Erythroblast (primary cell): ENCODE results near the gene UBE2O.

ENCODE experiments used
- DNase-seq, 2 experiments: peaks; one replicate each; lab custom pipeline; 2025; lab: John Stamatoyannopoulos, UW
- GATA1 ChIP-seq: IDR thresholded peaks from 2 replicates; pipeline ENCODE4 v1.6.1; 2011; ENCODE audit warnings: low read depth, mild to moderate bottlenecking, control low read depth, low read length, moderate library complexity
- POLR2A ChIP-seq: IDR thresholded peaks from 2 replicates; pipeline ENCODE4 v1.6.1; 2011; ENCODE audit warnings: mild to moderate bottlenecking, low read length

Gene UBE2O

GRCh38 chr17:76446449-76447231 is 6.3 kb downstream of the UBE2O start:
- no peak for TF ChIP-seq GATA1
- no peak for TF ChIP-seq POLR2A
- DNase-seq, result peak in 1 of 2 experiments; percentile 34

DNA sequence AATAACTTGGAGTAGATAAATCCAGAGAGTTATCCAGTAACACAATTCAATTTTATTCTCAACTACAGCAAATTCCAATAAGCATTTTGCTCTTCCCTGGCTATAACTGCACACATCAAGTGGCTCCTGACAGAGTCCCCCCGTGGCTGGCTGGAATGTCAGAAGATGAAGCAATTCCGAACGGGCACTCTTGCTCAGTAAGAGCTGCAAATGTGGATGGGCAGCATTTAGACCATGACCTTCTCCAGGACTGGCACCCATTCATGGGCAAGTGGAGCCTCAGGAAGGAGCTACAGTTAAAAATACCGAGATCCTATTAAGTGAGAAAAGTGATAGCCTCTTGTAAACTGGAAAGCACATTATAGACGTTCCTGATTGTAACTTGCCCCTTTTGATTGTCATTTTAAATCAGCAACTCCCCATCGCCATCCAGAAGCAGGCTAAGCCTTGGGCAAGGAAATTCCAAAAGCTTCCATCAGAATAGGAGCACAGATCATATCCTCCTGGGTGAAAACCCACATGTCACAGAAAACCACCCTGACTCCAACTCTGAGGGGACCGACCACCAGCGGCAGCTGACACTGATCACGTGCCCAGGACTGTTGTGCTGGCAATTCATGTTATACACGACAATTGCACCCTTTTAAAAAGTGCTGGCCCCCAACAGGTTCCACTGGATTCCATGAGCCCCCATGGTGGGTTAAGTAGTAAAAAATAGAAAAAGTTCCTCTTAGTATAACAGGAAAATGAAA is 7.1 kb downstream of the UBE2O start:
- no peak for DNase-seq
- no peak for TF ChIP-seq POLR2A
- TF ChIP-seq GATA1, result no peak

DNA sequence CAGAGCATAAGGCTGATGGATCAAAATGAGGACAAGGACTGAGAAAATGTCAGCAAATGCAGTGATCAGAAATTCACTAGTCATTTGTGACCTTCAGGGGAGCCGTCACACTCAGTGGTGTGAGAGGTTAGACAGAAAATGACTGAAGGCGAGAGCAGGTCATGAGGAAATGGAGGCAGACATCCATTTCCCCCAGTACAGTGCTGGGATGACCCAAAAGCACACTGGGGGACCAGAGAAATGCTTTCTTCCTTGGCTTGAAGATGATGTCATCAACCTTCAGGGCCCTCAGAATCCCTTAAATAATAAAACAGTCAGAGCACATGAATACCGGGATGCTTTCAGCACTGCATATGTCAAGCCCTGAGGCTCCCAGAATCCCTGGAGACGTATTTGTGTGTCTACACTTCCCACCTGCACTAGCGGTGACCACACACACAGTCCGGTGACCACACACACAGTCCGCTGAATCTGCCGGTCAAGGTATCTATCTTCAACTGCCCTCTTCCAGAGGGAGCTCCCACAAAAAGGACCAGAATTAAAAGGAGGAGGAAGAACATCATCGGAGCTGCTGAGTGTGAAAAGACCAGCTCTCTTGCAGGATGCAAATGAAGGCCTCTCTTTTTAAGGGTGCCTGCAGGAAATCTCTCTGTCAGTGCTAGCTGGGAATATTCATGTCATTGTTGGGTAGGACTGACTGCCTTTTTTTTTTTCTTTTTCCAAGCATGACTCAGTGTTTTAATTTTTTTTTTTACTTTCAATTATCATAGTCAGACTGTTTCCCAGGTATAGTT is 8.2 kb downstream of the UBE2O start:
- DNase-seq, result peak in 1 of 2 experiments; percentile 43
- no peak for TF ChIP-seq GATA1
- no peak for TF ChIP-seq POLR2A

DNA sequence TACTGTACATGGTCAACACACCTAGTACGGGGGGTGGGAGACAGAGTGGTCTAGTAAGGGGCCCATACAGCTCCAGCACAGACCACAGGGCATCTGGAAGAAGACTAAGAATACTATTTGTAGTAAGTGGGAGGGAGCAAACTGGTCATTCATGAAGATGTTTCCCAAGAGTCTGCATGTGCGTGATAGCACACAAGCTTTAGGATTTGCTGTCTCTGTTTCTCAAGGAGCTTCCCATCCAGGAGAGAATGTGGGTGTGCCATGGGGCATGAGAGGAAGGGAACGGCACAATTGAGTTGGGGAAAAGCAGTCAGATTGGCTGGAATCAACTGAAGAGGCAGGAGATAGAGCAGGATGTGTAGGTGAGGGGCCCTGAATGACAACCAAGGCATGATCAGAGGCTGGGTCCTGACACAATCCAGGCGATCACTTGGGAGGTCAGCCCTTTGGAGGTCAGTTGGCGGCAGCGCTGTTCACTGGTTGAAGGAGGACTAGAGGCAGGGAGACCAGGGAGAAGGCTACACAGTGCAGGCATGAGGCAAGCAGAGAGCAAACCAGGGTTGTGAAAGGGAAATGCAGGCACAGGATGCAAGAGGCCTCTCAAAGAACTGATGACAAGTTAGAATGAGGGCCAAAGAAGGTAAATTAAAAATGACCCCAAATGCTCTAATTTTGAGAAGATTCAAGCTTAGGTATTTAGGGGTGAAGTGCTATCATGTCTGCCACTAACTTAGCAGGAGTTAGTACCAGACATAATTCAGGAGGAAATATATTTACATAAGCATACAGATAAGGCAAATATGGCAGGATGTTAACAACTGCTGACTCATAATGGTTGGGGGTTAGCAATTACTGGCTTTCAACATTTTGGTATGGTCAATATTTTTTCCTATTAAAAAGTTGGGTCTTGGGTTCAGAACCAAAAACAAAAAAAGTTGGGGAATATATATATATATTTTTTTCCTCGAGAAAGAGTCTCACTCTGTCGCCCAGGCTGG is 10.3 kb downstream of the UBE2O start:
- peak in 1 of 2 experiments; percentile 54 for DNase-seq
- TF ChIP-seq POLR2A (peak; percentile 18), GATA1 (no peak)

DNA sequence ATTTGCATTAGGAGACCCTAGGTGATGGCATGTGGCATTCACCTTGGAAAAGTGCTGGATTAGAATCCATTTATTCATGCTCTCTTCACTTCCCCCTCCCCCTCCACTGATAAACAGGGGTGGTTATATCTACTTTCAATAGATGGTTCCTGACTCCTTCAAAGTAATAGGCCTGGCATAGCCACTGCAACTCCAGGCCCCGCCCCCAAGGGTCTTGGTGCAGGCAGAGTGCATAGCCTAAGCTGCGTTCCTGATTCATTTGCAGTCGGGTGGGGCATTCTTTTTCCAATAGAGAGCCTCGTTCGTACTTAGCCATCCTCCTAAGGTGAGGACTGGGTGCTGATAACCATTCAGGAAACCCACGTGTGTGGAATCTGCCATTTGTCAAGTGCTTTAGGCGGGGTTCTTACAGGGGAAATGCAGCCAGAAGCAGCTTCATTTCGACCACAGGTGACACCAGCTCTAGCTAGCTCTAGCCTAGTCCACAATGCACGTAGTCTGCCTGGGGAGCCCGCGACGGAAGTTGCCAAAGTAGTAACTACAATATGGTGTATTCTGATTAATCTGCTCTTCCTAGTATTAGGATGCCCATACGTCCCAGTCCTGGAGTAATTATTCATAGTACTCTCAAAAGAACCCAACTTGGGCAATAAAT is 11.1 kb downstream of the UBE2O start:
- TF ChIP-seq POLR2A (no peak), GATA1 (no peak)
- DNase-seq, result peak; percentile 39 to 46

DNA sequence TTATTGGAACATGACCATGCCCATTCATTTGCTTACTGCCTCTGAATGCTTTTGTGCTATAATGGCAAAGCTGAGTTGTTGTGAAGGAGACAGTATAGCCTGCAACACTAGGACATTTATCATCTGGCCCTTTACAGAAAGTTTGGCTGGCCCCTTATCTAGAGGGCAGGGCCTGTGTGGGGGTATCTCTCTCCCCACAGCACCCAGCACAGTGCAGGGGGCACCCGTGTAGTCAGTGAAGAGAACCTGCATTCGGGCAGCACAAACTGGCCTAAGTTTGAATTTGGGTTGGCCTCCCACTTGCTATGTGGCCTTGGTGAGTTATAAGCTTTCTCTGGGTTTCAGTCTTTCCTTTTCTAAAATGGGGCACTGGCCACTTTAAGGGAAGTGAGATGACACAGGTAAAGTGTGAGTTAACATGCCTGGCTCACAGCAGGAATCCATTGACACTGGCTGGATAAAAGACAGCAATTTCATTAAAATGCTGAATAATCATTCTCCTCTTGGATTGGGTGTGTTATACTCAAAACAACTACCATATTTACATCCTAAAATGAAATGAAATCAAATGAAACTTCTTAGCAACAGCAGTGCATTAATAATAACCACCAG is 12.1 kb downstream of the UBE2O start:
- TF ChIP-seq GATA1, result no peak
- TF ChIP-seq POLR2A, result peak; percentile 25
- peak; percentile 80 to 89 for DNase-seq

DNA sequence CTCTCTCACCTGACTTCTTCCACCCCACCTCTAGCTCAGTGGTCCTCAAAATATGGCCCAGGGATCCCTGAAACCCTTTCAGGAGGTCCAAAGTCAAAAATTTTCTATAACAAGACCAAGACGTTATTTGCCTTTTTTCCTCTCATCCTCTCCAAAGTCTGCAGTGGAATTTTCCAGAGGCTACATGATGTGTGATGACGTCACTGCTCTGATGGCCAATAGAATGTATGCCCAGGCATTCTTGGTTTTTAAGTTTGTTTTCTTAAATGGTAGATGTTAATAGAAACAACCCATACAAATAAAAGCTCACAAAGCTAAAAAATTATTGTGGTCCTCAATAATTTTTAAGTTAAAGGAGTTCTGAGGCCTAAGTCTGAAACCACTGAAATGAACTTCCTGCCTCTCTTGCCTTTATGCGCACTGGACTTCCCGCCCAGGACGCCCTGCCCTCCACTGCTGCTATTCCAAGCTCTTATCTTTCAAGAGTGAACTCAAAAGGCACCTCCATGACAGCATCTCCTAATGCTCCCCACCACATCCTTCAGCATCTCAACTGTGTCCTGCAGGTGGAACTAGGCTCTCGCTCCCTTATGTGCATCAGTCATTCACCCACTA is 13.5 kb downstream of the UBE2O start:
- peak; percentile 36 to 48 for DNase-seq
- TF ChIP-seq POLR2A, result no peak
- TF ChIP-seq GATA1, result no peak

DNA sequence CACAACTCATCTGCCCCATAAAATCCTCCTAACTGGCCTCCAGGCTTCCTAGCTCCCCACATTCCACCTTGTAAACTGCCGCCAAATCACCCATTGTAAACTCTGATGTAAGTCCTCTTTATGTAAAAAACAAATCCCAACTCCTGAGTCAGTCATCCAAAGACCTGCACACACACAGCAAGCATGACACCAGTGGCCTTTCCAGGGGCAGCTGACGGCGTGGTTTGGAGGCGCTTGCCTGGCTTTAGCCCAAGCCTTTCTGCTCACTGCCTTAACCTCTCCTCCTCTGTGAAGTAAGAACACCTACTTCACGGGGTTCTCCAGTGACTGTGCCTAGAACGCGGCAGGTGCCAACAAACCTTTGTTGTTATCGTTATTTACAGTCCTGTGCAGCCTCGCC is 14.0 kb downstream of the UBE2O start:
- no peak for TF ChIP-seq GATA1
- no peak for TF ChIP-seq POLR2A
- no peak for DNase-seq

DNA sequence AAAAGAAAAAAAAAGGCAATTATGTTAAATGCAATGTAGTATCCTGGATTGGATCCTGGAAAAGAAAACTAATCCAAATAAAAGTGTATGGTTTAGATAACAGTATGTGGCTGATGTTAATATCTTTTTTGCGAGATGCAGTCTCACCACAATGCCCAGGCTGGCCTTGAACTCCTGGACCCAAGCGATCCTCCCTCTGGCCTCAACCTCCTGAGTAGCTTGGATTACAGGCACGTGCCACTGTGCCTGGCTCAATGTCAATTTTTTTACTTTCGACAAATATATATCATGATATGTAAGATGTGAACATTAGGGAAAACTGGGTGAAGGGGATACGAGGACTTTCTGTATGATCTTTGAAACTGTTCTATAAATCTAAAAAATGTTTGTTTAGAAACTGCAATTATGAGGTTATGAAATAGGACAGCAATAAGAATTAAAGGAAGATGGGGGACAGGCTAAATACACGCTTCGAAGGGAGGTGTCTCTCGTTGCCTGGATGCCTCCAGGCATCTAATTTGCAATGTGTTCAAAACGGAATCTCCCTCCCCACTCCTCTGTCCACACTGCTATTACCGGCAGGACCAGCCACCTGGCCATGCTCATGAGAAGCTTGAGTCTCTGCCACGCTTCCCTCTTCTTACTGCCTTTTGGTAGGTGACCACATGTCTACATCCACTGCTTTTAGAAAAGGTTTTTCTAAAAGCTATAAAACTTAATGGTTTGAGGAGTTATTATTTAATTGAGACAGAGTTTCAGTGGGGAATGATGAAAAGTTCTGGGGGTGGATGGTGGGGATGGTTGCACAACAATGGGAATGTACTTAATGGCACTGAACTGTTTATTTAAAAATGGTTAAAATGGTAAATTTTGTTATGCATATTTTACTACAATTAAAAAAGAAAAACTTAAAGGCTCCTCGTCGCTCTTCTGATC is 15.2 kb downstream of the UBE2O start:
- TF ChIP-seq GATA1 (no peak), POLR2A (no peak)
- no peak for DNase-seq

GRCh38 chr17:76435751-76436150 is 17.2 kb downstream of the UBE2O start:
- TF ChIP-seq GATA1 (no peak), POLR2A (no peak)
- no peak for DNase-seq
